OCI-LY1 (cell line): ENCODE results near the gene PKD1L1.

Experiments used
- H2AFZ ChIP-seq: fragments of 200-600 bp; sonication (generic), shearing (Covaris generic); 2 replicates; pipeline ENCODE4 v1.6.0; 2014; ENCODE audit warnings: antibody characterized with exemption, mild to moderate bottlenecking, low read length
- H3F3A ChIP-seq: fragments of 200-600 bp; sonication (generic), shearing (Covaris generic); 2 replicates; pipeline ENCODE4 v1.6.0; 2014; ENCODE audit warnings: mild to moderate bottlenecking, antibody characterized with exemption, low read length, moderate library complexity; ENCODE audit not compliant: insufficient read depth
- H3K27ac ChIP-seq: fragments of 200-600 bp; sonication (generic); 2 replicates; pipeline ENCODE4 v1.5.1; 2014; ENCODE audit warnings: low read length, mixed run types, mild to moderate bottlenecking, low read depth; ENCODE audit not compliant: poor library complexity, severe bottlenecking
- H3K27me3 ChIP-seq: fragments of 200-600 bp; sonication (generic); 2 replicates; pipeline ENCODE4 v1.6.0; 2014; ENCODE audit warnings: antibody characterized with exemption, mild to moderate bottlenecking, low read length, moderate library complexity; ENCODE audit not compliant: insufficient read depth
- H3K36me3 ChIP-seq: fragments of 200-600 bp; sonication (generic); 2 replicates; pipeline ENCODE4 v1.6.1; 2014; ENCODE audit warnings: mild to moderate bottlenecking, antibody characterized with exemption, low read length, moderate library complexity, mixed read lengths; ENCODE audit not compliant: insufficient read depth
- H3K4me1 ChIP-seq: fragments of 200-600 bp; sonication (generic); 2 replicates; pipeline ENCODE4 v1.5.1; 2014; ENCODE audit warnings: mild to moderate bottlenecking, low read length, moderate library complexity; ENCODE audit not compliant: insufficient read depth, severe bottlenecking
- H3K4me2 ChIP-seq: fragments of 200-600 bp; sonication (generic), shearing (Covaris generic); 2 replicates; pipeline ENCODE4 v1.6.1; 2014; ENCODE audit warnings: low read length
- H3K4me3 ChIP-seq: fragments of 200-600 bp; sonication (generic); 2 replicates; pipeline ENCODE4 v1.5.1; 2014; ENCODE audit warnings: low read length, low read depth, mild to moderate bottlenecking, mixed read lengths; ENCODE audit not compliant: poor library complexity, severe bottlenecking
- H3K79me2 ChIP-seq: fragments of 200-600 bp; shearing (Covaris generic); 2 replicates; pipeline ENCODE4 v1.6.1; 2016; ENCODE audit warnings: mixed run types, low read length, mixed read lengths; ENCODE audit not compliant: insufficient read depth
- H3K9ac ChIP-seq: fragments of 200-600 bp; sonication (generic), shearing (Covaris generic); 2 replicates; pipeline ENCODE4 v1.6.1; 2014; ENCODE audit warnings: mild to moderate bottlenecking, low read length, mixed read lengths
- H3K9me2 ChIP-seq: fragments of 200-600 bp; sonication (generic), shearing (Covaris generic); 2 replicates; pipeline ENCODE4 v1.6.1; 2014; ENCODE audit warnings: low read depth, mild to moderate bottlenecking, low read length, mixed read lengths
- H3K9me3 ChIP-seq: fragments of 200-600 bp; shearing (Covaris generic); 2 replicates; pipeline ENCODE4 v1.6.1; 2014; ENCODE audit warnings: low read length, mixed read lengths
- H4K20me1 ChIP-seq: fragments of 200-600 bp; sonication (generic), shearing (Covaris generic); 2 replicates; pipeline ENCODE4 v1.6.0; 2016; ENCODE audit warnings: mild to moderate bottlenecking, low read length; ENCODE audit not compliant: insufficient read depth
- CTCF ChIP-seq: fragments of 200-600 bp; sonication (generic), shearing (Covaris generic); IDR thresholded peaks from 2 replicates; pipeline ENCODE4 v1.5.1; 2017; ENCODE audit warnings: mild to moderate bottlenecking, antibody characterized with exemption, low read length, moderate library complexity, mixed read lengths
- EZH2 ChIP-seq: fragments of 200-600 bp; sonication (generic), shearing (Covaris generic); IDR thresholded peaks from 2 replicates; pipeline ENCODE4 v1.8.0; 2017; ENCODE audit warnings: borderline replicate concordance, mixed run types, mild to moderate bottlenecking, antibody characterized with exemption, low read length, moderate library complexity, mixed read lengths

The PKD1L1 gene

GRCh38 chr7:47763063-47763974, 184.9 kb downstream of the PKD1L1 start:
- Histone ChIP-seq H3F3A (no peaks in the 10 kb centered on the region), H3K27me3 (no peaks in the 10 kb centered on the region), H3K27ac (no peak overlapping the region), H3K79me2 (no peaks in the 10 kb centered on the region), H3K36me3 (no peaks in the 10 kb centered on the region), H3K9ac (no peak overlapping the region; the same call in 1 of the 2 replicates), H4K20me1 (no peaks in the 10 kb centered on the region), H3K4me3 (no peak overlapping the region), H3K4me1 (peaks cover 18% of the 10 kb centered on the region), H3K9me3 (no peaks in the 10 kb centered on the region; the same call in 1 of the 2 replicates), H3K4me2 (no peak overlapping the region), H3K9me2 (no peaks in the 10 kb centered on the region), H2AFZ (no peak overlapping the region)
- no peak for TF ChIP-seq CTCF

- H3K27me3 ChIP-seq = no peaks in the 10 kb centered on the region
- no peaks in the 10 kb centered on the region for H3K79me2 ChIP-seq
- no peak overlapping the region for H2AFZ ChIP-seq
- no peaks in the 10 kb centered on the region for H3K9me3 ChIP-seq
- H3K27ac ChIP-seq = no peak overlapping the region
- no peaks in the 10 kb centered on the region for H4K20me1 ChIP-seq
- no peaks in the 10 kb centered on the region for H3F3A ChIP-seq
- H3K9ac ChIP-seq = no peak overlapping the region
- H3K36me3 ChIP-seq = no peaks in the 10 kb centered on the region
- H3K4me1 ChIP-seq = peaks cover 25% of the 10 kb centered on the region
- H3K4me2 ChIP-seq = no peak overlapping the region
- H3K4me3 ChIP-seq = no peak overlapping the region
- H3K9me2 ChIP-seq = no peaks in the 10 kb centered on the region
- TF ChIP-seq CTCF (no peak), EZH2 (no peak)
These were observed 185.6 kb downstream of the PKD1L1 start for GRCh38 chr7:47762746-47763062.

GRCh38 chr7:47762207-47762606, 186.1 kb downstream of the PKD1L1 start:
- TF ChIP-seq CTCF = no peak
- TF ChIP-seq EZH2 = no peak
- H4K20me1 ChIP-seq = no peaks in the 10 kb centered on the region
- no peaks in the 10 kb centered on the region for H3K9me2 ChIP-seq
- H3K36me3 ChIP-seq = no peaks in the 10 kb centered on the region
- H3K9ac ChIP-seq = no peak overlapping the region
- peaks cover 29% of the 10 kb centered on the region for H3K4me1 ChIP-seq
- no peak overlapping the region for H2AFZ ChIP-seq
- H3K79me2 ChIP-seq = no peaks in the 10 kb centered on the region
- H3K9me3 ChIP-seq = no peaks in the 10 kb centered on the region
- no peak overlapping the region for H3K27ac ChIP-seq
- H3F3A ChIP-seq = no peaks in the 10 kb centered on the region
- no peak overlapping the region for H3K4me3 ChIP-seq
- no peaks in the 10 kb centered on the region for H3K27me3 ChIP-seq
- H3K4me2 ChIP-seq = no peak overlapping the region
